Suprapubic skin (tissue), 4 donors: ENCODE measurements around the gene JAKMIP1.

Experiments used
- CTCF ChIP-seq, 2 donors: fragments of 200-600 bp in 1 of 2; fragments of 450-650 bp in 1 of 2; sonication (generic) in 1 of 2; IDR thresholded peaks; one replicate each; pipeline ENCODE4 v1.5.1; 2016 to 2019; ENCODE audit warnings: antibody characterized with exemption in 2 of 2, mild to moderate bottlenecking in 1 of 2, moderate library complexity in 1 of 2
- POLR2A ChIP-seq, 2 donors: fragments of 450-650 bp; IDR thresholded peaks; one replicate each; pipeline ENCODE4 v1.6.1; 2017; ENCODE audit warnings: antibody characterized with exemption in 2 of 2, mild to moderate bottlenecking in 2 of 2, moderate library complexity in 2 of 2
- POLR2AphosphoS5 ChIP-seq, 3 donors: sonication (generic); formaldehyde crosslinking; IDR thresholded peaks; one replicate each; pipeline ENCODE4 v1.6.1; 2017; ENCODE audit warnings: antibody characterized with exemption in 3 of 3

- TF ChIP-seq CTCF (IDR thresholded peaks at IDR 0.05) (no peak), POLR2AphosphoS5 (IDR thresholded peaks at IDR 0.05) (no peak), POLR2A (IDR thresholded peaks at IDR 0.05) (no peak)
These were observed 30.1 kb upstream of the JAKMIP1 start for GRCh38 chr4:6230502-6230785.
